ENCODE results near the gene STX1A.

STX1A gene

DNA sequence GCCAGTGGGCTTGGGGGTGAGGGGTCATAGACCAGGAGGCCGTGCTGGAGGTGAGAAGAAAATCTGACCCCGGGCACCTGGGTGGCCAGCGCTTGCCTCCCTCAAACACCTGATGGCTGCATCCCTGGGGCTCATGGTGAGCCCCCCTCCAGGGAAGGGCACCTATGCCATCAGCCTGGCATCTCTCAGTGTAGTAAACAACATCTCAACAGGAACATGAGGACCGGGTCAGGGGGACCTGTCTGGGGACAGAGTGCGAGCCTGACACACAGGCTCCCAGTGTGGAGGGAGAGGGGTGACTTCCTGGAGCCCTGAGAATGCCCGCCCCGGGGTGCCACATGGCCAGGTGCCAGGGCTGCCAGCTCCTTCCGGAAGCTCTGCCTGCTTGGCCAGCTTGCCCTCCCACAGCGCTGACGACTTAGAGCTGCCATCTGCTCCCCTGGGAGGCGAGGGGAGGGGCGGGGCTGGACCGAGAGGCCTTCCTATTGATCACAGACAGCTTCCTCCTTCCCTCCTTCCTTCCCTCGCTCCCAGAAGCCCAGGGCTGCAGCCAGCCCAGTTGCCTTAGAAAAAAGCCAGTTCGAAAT is 12.3 kb downstream of the STX1A start:
- no peak for DNase-seq (ENCODE audit: low spot score)

DNA sequence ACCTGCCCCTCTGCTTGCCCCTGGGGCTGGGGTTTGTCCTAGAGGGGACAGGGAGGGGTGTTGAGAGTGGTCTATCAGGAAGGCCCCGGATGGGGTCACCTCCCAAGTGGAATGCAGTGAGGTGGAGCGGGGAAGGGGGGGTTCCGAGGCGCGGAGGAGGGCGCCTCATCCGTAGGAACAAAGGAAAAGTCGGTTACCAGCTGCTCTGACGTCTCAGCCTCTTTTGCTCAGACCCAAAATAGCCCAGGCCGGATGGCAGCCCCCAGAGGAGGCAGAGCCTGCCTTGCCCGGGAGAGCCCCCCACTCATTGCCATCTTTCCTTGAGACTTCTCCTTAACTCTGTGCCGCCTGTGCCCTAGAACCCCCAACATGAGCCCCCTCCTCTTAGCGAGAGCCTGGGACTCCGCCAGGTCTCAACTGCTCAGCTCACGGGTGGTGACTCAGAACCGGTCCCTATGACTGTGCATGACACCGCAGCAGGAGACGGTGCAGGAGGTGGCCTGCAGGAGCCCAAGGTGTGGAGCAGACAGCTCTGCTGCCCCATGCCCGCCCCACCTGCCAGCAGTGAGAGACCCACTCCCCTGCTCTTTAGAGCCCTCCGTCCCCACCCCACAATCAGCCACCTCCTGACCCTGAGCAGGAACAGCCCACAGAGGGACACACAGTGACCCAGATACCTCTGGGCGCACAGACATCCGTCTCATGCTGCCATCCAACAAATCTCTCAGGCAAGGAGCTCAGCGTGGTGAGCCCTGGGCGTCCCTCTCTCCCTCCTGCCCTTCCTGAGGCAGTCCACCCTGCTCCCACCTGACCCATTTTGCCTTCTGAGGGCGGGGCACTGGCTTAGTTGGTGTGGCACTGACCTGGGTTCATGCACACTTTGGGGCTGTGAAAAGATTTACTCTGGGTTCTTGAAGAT is 13.1 kb downstream of the STX1A start:
- DNase-seq (ENCODE audit: low spot score) = no peak

DNA sequence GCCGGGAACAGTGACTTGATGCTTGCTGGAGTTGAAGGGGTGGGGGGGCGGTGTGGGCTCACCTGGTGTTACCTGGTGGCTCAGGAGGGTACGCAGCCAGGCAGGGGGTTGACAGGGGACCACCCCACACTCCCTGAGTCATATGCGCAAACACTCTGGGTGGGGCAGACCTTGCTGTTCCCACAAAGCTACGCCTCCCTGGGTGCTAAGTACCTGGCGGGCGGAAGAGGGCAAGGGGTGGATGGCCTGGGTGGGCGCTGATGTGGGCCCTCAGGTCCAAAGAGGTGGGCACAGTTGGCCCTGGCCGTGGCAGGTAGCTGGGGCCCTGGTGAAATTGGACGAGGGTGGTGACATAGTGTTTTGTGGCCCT is 13.9 kb downstream of the STX1A start:
- DNase-seq (ENCODE audit: low spot score) = no peak

DNA sequence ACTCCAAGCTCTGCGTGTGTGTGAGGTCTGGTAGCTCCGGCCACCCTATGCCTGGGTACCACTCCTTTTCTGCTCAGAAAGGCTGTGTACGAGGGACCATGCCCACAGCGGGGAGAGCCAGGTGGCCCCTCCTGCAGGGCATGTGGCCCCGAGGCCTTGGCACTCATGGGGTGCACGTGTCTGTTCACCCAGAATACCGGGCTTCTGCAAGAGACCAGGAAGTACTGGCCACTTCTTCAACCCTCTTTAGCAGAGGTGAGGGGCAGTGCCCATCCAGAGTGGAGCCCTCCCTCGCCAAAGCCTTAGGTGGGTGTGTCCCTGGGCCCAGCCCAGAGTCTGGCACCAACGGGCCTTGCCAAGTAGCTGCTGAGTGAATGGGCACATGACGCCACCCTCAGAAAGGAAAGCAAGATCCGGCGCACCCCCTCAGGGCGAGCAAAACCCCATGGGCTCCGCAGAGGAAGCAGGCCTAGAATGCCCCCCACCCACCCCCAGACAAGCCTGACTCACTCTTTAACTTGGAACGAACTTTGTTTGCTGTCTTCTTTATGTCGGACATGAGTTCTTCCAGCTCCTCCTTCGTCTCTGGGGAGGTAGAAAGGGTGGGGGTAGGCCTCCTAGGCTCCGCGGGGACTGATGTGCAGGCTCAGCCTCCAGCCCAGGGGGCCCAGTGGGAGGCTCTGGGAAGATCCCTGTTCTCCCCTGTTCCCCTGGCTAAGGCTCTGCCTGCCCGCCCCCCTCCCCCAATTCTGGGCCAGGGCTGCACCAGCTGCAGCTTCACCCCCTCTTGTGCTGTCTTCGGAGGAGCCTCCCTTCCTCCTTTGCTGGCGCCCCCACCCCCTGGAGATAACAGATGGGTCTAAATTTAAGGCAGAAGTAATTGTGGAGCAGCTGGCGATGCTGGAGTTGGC is 14.6 kb downstream of the STX1A start:
- no peak for DNase-seq (ENCODE audit: low spot score)

DNA sequence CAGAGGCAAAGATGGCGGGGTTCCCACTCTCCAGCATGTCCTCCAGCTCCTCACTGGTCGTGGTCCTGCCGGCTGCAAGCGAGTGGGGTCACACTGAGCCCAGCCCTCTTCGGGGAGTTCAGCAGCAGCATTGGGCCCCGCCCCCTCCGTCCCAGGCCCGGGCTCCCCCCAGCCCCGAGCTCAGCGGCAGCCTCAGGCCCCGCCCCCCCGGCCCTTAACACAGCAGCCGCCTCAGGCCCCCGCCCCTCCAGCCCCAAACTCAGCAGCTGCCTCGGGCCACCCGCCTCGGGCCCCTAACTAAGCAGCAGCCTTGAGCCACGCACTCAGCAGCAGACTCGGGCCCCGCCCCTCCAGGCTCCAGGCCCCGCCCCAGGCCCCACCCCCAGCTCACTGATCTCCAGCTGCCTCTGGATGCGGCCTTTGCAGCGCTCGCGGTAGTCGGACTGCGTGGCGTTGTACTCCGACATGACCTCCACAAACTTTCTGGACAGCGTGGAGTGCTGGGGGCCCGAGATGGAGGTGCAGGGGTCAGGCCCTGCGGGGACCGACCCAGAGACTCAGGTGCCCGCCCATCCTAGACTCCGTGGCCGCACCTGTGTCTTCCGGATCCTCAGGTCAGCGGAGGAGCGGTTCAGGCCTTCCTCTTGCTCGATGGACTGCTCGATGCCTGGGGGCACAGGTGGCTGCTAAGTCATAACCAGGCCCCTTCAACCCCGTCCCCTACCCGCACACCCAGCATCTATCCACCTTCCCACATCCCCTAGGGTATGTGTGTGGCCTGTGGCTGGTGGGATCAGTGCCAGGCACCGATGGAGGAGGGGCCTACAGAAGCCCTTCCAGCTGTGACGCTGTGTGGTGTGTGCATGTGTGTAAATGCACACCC is 15.5 kb downstream of the STX1A start:
- DNase-seq (ENCODE audit: low spot score) = no peak

DNA sequence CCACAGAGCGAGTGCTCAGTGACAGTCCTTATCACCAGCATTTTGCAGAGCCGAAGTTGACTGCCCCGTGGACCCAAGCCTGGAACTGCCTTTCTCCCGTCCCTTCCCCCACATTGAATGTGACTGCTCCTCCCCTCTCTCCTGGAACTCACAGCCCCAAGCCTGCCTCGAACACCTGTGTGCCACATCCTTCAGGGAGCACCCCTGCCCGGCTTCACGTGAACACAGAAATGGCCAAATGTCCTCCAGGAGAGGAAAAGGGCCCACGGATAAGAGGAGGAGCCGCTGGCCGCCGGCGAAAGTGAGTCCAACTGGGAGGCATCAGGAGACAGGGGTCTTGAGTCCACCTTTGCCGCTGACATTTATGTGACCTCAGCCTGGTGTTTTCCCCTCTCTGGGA is 16.2 kb downstream of the STX1A start:
- DNase-seq (ENCODE audit: low spot score) = no peak

DNA sequence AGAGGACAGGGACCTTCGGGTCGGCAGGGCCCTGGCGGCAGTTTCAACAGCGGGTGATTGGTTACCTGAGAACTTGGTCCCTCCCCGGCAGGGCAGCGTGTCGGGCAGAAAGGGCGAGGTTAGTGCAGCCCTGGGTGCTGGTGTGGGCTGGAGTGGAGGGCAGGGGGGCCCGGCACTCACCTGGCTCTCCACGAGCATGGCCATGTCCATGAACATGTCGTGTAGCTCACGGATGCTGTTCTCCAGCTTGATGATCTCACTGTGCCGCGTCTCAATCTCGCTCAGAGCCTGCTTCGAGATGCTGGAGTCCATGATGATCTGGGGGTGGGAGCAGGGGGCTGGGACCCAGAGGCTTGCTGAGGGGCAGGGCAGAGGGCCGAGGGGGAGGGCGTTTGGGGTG is 16.8 kb downstream of the STX1A start:
- DNase-seq (ENCODE audit: low spot score) = no peak

DNA sequence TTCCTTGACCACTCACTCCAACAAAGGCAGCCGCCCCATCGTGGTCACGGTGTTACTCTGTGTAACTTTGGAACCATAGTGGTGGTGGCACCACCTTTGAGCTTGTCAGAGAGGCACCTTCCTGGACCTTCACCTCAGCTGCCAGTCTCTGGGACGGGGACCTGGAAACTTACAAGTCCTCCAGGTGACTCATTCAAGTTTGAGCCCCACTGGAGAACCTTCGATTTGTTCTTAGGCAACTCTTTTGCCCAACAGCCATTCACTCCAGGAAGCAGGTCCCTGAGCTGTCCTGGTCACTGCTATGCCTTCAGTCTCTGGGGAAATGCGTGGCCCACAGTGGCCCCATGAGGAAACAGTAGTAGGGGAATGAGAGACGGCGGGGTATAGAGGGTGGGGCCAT is 17.2 kb downstream of the STX1A start:
- no peak for DNase-seq (ENCODE audit: low spot score)

DNA sequence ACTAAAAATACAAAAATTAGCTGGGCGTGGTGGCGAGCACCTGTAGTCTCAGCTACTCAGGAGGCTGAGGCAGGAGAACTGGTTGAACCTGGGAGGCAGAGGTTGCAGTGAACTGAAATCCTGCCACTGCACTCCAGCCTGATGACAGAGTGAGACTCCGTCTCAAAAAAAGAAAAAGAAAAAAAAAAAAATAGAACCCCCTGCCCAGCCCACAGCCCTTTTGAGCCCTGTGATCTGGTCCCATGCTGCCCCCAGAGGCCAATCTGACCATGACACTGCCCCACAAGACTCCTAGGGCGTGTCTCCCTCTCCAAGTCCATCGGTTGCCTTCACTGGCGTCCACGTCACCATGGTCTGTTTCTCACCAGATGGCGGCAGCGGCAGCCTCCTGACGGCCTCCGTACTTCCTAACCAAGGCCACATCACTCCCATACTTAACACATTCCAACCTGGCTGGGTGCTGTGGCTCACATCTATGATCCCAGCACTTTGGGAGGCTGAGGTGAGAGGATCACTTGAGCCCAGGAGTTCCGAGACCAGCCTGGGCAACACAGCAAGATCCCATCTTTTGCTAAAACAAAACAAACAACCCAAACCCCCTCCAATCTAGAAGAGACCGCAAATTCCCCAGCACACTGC is 18.0 kb downstream of the STX1A start:
- peak; percentile 46 for DNase-seq (ENCODE audit: low spot score)

DNA sequence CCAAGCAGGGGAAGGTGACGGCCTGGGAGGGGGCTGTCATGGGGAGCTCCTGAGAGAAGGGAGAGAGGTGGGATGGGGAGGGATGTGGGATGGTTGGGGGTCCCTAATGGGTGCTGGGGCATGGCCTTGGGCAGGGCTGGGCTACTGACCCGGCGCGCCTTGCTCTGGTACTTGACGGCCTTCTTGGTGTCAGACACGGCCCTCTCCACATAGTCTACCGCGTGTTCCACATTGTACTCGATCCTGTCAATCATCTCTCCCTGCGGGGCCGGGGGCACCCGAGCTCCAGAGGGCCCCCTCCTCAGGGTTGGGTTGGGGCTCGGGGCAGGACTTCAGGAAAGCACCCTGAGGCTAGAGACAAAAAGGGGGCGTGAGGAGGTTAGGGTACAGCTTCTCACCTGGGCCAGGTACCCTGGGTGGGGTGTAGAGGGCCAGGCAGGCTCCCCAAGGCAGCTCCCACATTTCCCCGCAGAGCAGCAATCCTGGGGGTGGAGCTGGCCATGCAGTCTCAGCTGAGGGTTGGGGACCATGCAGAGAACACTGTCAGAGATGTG is 18.8 kb downstream of the STX1A start:
- DNase-seq (ENCODE audit: low spot score) = no peak

DNA sequence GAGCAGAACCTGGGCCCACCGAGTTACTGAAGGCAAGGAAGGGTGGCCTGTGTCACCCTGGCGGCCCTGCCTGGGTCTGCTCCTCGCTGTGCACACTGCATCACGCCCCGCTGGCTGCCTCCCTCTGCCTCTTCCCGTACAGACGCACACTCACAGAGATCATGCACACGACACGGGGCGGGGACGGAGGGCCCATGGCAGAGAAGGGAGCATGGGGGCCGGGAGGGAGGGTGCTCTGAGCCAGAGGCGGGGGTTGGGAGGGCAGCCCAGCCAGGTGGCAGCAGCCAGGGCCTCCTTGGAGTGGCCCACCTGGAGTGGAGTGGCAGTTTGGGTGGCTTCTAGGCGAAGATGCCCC is 19.4 kb downstream of the STX1A start:
- DNase-seq (ENCODE audit: low spot score) = no peak

DNA sequence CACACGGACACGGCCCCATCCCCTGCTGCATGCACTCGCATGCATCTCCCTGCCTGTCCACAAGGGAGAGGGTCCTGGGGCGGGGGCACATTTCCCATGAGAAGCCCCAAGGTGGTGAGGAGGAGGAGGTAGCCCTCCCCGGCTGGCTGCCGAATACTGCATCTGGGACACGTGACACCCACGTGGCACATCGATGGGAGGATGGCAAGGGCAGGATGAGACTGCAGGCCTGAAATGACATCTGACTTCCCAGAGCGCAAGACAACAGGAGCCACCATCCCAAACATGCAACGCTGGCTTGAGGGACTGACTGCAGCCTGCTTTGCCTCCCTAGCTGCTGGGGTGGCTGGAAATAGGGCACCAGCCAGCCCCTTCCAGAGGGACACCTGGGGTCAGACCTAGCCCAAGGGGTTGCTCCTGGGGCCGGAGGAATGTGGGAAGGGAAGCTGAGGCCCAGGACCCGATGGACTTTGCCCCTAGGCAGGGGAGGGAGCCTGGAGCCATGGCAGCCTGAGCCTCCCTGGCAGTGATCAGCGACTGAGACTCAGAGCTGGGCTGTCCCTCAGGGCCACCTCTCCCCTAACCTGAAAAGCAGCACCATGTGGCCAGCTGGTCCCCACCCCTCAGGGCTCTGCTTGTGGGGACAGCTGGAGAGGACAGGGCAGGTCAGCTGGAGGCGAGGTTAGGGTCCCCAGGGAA is 19.9 kb downstream of the STX1A start:
- no peak for DNase-seq (ENCODE audit: low spot score)

DNA sequence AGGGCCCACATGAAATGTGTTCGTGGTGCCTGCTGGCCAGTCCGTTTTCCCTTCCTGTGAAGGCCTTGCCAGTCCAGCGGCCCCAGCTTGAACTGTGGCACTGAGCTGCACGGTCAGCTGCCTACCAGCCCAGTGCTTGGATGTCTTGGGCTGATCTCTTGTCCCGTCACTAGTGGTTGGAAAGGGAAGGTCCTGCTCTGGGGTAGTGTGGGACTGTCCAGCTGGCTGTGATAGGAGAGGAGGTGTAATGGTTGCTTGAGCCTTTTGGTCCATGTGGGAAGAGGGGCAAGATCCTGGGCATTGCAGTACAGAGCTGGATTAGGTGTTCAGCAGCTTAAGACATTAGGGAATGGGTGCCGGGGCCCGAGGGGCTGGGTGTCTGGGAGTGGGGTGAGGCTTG is 21.1 kb downstream of the STX1A start:
- no peak for DNase-seq (ENCODE audit: low spot score)

DNA sequence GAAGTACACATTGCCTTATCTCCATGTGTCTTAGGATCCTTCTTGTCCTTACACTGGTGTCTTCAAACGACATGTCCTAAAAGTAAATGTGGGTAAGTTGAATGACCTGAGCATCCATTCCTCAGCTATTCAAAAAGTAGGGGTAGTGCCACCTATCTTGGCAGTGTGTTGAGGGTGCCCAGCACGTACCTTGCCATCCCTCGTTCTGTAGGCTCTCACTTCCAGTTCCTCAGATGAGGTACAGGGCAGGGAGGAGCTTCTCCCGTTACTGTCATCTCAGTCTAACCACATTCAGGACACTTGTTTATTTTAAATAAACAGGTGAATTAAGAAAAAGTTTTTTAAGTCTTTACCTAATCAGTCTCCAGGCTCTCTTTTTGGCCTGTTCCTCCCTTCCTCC is 23.1 kb downstream of the STX1A start:
- no peak for DNase-seq (ENCODE audit: low spot score)

DNA sequence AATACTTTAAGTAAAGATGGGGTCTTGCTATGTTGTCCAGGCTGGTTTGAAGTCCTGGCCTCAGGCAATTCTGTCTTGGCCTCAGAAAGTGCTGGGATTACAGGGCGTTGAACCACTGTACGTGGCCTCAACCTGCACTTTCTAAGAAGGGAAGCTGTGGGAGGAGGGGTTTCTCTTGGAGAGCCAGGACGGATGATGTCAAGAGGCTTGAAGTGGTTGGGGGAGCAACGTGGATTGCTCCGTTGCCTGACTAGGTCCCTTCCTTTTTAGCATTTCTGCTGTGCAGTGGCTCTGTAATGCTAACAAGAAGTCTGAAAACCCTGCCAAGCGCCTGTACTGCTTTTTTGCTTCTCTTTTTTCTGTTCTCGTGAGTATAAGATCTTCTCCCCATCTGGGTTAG is 28.8 kb downstream of the STX1A start:
- no peak for DNase-seq (ENCODE audit: low spot score)

DNA sequence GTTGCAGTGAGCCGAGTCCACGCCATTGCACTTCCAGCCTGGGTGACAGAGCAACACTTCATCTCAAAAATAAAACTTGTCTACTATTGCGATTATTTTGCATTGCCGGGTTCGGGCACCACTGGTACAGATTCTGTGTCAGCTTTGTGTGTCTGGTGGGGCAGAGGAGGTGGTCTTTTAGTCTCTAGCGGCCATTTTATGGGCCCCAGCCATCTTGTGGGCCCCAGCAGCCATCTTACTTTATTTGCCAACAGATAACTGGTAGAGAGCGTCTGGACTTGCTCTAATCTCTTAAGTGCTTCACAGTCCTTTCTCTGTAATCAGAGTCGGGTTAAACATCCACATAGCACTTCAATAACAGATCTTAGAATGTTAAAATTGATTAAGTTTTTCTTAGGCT is 31.2 kb downstream of the STX1A start:
- no peak for DNase-seq (ENCODE audit: low spot score)

DNA sequence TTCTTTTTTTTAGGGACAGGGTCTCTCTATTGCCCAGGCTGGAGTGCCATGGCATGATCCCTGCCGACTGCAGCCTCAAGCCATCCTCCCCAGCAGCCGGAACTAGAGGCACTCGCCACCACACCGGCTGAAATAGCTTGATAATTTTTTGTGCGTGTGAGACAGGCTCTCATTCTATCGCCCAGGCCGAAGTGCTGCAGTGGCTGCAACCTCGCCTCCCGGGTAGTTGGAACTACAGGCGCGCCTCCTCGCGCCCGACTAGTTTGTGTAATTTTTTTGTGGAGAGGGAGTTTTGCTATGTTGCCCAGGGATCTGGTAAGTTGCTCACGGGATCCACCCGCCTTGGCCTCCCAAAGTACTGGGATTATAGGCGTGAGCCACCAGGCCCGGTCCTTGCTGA is 34.2 kb downstream of the STX1A start:
- no peak for DNase-seq (ENCODE audit: low spot score)

DNA sequence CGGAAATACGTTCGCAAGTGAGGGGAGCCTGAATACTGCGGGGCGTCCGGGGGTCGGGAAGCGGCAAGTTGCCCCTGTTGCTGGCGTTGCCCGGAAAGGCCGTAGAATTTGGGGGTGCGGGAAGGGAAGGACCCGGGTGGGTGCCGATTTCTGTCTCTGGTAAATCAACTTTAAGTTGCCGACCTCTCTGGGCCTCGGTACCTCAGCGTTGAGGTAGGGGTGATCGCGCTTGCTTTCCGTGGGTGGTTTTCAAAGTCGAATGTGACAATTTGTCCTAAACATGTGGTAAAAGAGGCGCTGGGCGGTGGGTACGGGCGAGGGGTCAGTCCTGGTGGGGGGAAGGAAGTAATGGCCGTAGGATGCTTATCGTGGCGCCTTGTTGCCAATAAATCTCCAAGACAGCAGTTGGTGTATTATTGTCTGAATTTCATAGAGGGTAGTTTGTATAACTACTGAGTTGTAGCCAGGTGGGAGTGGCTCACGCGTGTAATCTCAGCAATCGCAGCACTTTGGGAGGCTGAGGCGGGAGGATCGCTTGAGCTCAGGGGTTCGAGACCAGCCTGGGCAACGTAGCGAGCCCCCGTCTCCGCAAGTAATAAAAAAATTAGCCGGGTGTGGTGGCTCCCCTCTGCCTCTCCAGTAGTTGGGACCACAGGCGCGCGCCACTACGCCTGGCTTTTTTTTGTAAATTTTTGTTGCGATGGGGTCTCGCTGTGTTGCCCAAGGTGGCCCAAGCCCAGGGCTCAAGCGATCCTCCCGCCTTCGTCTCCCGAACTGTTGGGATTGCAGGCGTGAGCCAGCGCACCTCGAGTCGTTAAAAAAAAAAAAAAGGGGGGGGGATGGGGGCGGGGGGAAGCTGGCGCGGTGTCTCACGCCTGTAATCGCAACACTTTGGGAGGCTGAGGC is 35.4 kb downstream of the STX1A start:
- no peak for DNase-seq (ENCODE audit: low spot score)

DNA sequence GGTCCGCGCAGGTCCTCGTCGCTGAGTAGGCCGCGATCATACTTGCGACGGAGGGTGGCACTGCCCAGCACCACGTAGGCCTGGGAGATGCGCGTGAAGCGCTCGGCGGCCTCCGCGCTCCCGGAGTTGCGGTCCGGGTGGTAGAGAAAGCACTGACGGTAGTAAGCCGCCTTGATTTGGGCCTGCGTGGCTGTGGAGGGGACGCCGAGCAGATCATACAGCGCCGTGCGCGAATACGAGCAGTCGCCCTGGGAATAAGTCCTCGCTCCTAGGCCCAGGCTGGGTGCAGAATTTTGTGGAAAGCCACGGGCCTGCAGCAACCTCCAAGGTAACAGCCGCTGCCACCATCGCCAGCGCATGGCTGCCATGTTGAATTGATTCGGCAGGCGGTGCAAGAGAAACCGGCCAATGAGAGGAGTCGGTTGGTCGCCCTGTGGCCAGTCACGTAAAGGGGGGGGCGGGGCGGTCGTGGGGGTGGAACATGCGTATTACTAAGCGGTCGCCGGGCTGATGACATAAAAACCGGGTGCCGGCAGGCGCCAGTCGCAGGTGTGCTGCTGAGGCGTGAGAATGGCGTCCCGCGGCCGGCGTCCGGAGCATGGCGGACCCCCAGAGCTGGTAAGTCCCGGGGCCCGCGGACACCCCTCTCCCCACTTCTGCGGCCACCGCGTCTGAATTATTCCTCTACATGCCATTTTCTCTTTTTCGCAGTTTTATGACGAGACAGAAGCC is 36.2 kb downstream of the STX1A start, which contains the start of the genes BUD23 and DNAJC30:
Gene BUD23 (plus strand): TSS at position 542 of the 732 bp plus-strand sequence. CDS start 29 bp downstream, at position 571.
Gene DNAJC30 (minus strand): TSS at position 398 of the 732 bp plus-strand sequence. CDS start 30 bp downstream, at position 368.
- DNase-seq (ENCODE audit: low spot score) = peak; percentile 90
